ENCODE results near the gene HCFC1. TPM values are rescaled to one million over a fixed set of nuclear protein-coding genes. Genes with fewer than 3 reads are reported as not detected.
A peak's percentile ranks its signal among the peaks of the same experiment; 100 is the strongest.

The HCFC1 gene
- total RNA-seq, 4 donors from 2014 or later: 32.6 to 51.6 (median 40.9) TPM

- DNase-seq (ENCODE audit: low spot score in 2 of 2): no peak
- intact Hi-C loops (cut with DNase I; ENCODE audit: low total_unique reads): loop anchor here (5.0 kb wide), 1 partner anchor 192 kb away; the partner anchor contains the start of gene PLXNB3
- TF ChIP-seq POLR2A (IDR thresholded peaks at IDR 0.05) (no peak), CTCF (IDR thresholded peaks at IDR 0.05) (no peak)
- WGBS, 2 donors: 94 to 97% methylated on average over 15 to 34 of the region's 44 CpGs
- no peak overlapping the region for H3K4me3 ChIP-seq (ENCODE audit: low read depth, poor library complexity, severe bottlenecking)
Measured at GRCh38 chrX:153954558-153955227, 16.9 kb downstream of the HCFC1 start.

- intact Hi-C loops (cut with DNase I; ENCODE audit: low total_unique reads): loop anchor here (5.0 kb wide), 1 partner anchor 192 kb away; the partner anchor contains the start of gene PLXNB3
- DNase-seq (ENCODE audit: low spot score in 2 of 2): no peak
- 79 to 100% methylated on average over 1 to 29 of the region's 33 CpGs for WGBS, 2 donors
- TF ChIP-seq POLR2A (IDR thresholded peaks at IDR 0.05) (no peak), CTCF (IDR thresholded peaks at IDR 0.05) (no peak)
- no peak overlapping the region for H3K4me3 ChIP-seq (ENCODE audit: low read depth, poor library complexity, severe bottlenecking)
Measured at GRCh38 chrX:153953892-153954557, 17.6 kb downstream of the HCFC1 start.

DNA sequence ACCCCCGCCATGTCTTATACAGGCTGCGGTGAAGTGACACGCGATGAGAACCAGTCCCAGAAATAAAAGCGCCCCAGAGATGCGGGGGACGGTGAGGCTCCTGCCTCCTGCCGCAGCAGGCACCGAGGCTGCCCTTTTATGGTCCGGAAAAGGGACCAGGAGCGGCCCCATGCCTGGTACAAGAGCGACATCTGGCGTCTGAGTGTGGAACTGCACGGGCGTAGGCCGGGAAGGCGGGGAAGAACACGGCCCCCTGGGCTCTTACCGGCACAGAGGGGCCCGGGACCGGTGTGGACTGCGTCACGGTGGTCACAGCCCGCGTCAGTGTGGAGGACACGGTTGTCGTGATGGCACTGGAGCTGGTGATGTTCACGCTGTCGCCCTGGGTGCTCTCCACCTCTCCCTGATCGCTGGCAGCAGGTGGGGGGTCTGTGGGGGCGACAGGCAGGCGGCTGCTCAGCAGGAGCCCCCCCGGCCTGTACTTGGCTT is 18.2 kb downstream of the HCFC1 start:
- H3K4me3 ChIP-seq (ENCODE audit: low read depth, poor library complexity, severe bottlenecking): no peak overlapping the region
- TF ChIP-seq CTCF (IDR thresholded peaks at IDR 0.05) (peak in 1 of 3 donors; percentile 65), POLR2A (IDR thresholded peaks at IDR 0.05) (no peak)
- WGBS, 2 donors: 23 to 50% methylated on average over 6 to 16 of the region's 33 CpGs
- intact Hi-C loops (cut with DNase I; ENCODE audit: low total_unique reads): loop anchor here (5.0 kb wide), 1 partner anchor 191 kb away; the partner anchor contains the start of gene PLXNB3
- peak in 1 of 2 donors; percentile 94 for DNase-seq (ENCODE audit: low spot score in 2 of 2)

GRCh38 chrX:153952373-153953026 is 19.1 kb downstream of the HCFC1 start:
- intact Hi-C loops (cut with DNase I; ENCODE audit: low total_unique reads): loop anchor here (5.0 kb wide), 1 partner anchor 190 kb away; the partner anchor contains the start of gene PLXNB3
- TF ChIP-seq POLR2A (IDR thresholded peaks at IDR 0.05) (no peak), CTCF (IDR thresholded peaks at IDR 0.05) (no peak)
- no peak for DNase-seq (ENCODE audit: low spot score in 2 of 2)
- 92 to 94% methylated on average over 14 to 18 of the region's 32 CpGs for WGBS, 2 donors
- no peak overlapping the region for H3K4me3 ChIP-seq (ENCODE audit: low read depth, poor library complexity, severe bottlenecking)

DNA sequence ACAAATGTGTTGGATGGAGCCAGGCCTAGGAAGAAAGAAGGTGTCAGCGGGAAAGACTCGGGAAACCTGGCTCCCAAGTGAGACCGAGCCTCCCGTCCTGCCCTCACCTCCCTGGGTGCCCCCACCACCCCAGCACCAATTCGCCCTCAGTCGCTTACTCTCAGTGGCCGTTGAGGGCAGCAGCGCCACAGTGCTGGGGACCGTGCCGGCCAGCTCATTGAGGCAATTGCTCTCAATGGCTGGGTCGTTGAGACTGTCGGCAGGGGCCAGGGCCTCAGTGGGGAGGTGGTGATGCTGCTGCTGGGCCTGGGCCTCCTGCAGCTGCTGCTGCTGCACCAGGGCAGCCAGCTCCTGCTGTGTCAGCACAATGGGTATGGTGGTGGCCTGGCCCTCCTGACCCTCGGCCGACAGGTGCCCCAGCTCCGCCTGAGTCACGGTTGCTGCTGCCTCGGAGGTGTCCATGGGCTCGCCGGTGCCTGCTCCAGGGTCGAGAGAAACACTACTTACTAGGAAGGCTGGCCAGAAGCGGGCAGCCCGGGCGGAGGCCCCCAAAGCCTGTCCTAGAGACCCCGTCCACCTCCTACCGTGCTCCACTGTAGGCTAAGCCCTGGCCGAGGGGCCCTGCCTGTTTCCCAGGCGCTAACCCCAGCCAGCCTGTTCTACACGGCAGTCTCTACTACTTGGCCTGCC is 19.8 kb downstream of the HCFC1 start:
- H3K4me3 ChIP-seq (ENCODE audit: low read depth, poor library complexity, severe bottlenecking): no peak overlapping the region
- no peak for DNase-seq (ENCODE audit: low spot score in 2 of 2)
- WGBS, 2 donors: 93 to 94% methylated on average over 3 to 25 of the region's 28 CpGs
- intact Hi-C loops (cut with DNase I; ENCODE audit: low total_unique reads): loop anchor here (5.0 kb wide), 1 partner anchor 190 kb away; the partner anchor contains the start of gene PLXNB3
- no peak for TF ChIP-seq POLR2A (IDR thresholded peaks at IDR 0.05)
- TF ChIP-seq CTCF (IDR thresholded peaks at IDR 0.05): no peak

Data from lower leg skin (tissue), 4 donors.